Hematopoietic multipotent progenitor cell treated with erythropoietin and hydrocortisone succinate and interleukin-3 and kit ligand, for 15 days (in vitro differentiated cells): ENCODE data around the gene UVSSA.

Source experiments
- DNase-seq: peaks from one replicate; pipeline ENCODE4 v3.0.0-alpha.2; 2015; ENCODE audit warnings: low spot score

Gene UVSSA

GRCh38 chr4:1395941-1396805 lies 49.2 kb downstream of the UVSSA start:
- no peak for DNase-seq

GRCh38 chr4:1396806-1397455 lies 49.9 kb downstream of the UVSSA start:
- DNase-seq: no peak

GRCh38 chr4:1398681-1399507 lies 51.9 kb downstream of the UVSSA start:
- DNase-seq: no peak

GRCh38 chr4:1399508-1400190 lies 52.6 kb downstream of the UVSSA start:
- DNase-seq: no peak

GRCh38 chr4:1400191-1400805 lies 53.3 kb downstream of the UVSSA start:
- no peak for DNase-seq

- no peak for DNase-seq
Observed at GRCh38 chr4:1400831-1401408, 53.9 kb downstream of the UVSSA start.

GRCh38 chr4:1401409-1402020 lies 54.5 kb downstream of the UVSSA start:
- no peak for DNase-seq

GRCh38 chr4:1402021-1402515 lies 55.1 kb downstream of the UVSSA start:
- no peak for DNase-seq

- no peak for DNase-seq
Observed at GRCh38 chr4:1402516-1403091, 55.6 kb downstream of the UVSSA start.

GRCh38 chr4:1403177-1403583 lies 56.2 kb downstream of the UVSSA start:
- DNase-seq: no peak

GRCh38 chr4:1403591-1404572 lies 56.9 kb downstream of the UVSSA start:
- DNase-seq: no peak

- no peak for DNase-seq
Observed at GRCh38 chr4:1404573-1405253, 57.7 kb downstream of the UVSSA start.

- DNase-seq: no peak
Observed at GRCh38 chr4:1405254-1405635, 58.2 kb downstream of the UVSSA start.

GRCh38 chr4:1405636-1406393 lies 58.8 kb downstream of the UVSSA start:
- no peak for DNase-seq

GRCh38 chr4:1406394-1406980 lies 59.5 kb downstream of the UVSSA start, which contains the start of gene NKX1-1:
Gene NKX1-1, minus strand, starts transcription at chr4:1406442. Its CDS starts 0 bp downstream, at chr4:1406442.
- DNase-seq: no peak

- DNase-seq: no peak
Observed at GRCh38 chr4:1406981-1407656, 60.1 kb downstream of the UVSSA start.
